NCI-H1048 (cell line): ENCODE measurements around the gene FBXO42.
A peak's percentile ranks its signal among the peaks of the same experiment; 100 is the strongest.
"Not testable (repeated sequence)": the region's sequence is repeated elsewhere in the genome, so short reads cannot be mapped to it uniquely, and the experiment has no call there.

Experiments
- DNase-seq: peaks from one replicate; lab custom pipeline; 2025; lab: John Stamatoyannopoulos, UW

The FBXO42 gene

DNA sequence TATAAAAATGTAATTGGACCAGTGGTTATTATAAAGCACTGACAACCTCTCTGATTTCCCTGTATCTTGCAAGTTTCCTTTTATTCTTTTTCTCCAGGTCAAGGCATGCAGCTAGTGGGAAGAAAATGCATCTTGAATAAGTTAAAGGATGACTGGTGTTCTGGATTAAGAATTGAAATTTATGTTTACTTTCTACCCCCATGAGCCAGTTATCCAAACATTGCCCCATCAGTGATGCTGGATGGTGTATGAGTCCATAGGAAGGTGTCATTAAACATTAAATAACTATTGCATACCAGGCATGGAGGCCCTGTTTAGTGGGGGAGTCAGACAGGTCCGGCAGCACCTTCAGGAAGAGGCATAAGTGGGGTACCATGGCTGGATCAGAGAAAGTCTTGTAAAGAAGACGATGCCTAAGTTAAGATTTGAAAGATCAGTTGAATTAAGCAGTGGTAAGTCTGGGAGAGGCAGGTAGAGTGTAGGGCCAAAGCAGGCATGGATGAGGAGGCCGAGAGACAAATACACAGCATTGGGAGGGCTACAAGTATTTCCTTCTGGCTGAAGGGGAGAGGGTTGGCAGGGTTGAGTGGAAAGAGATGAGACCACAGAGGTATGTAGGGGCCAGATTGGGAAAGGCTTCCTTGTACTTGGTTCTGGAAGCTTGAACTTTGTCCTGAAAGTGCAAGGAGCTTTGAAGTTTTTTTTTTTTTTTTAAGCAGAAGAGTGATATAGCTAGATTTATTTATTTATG is 20.4 kb upstream of the FBXO42 start:
- DNase-seq, result no peak

GRCh38 chr1:16371725-16372124 is 19.4 kb upstream of the FBXO42 start:
- DNase-seq, result no peak

- DNase-seq, result no peak
Measured at GRCh38 chr1:16369821-16370220, 17.5 kb upstream of the FBXO42 start.

GRCh38 chr1:16367968-16368890 is 15.9 kb upstream of the FBXO42 start:
- DNase-seq, result no peak

GRCh38 chr1:16367258-16367967 is 15.1 kb upstream of the FBXO42 start:
- no peak for DNase-seq

GRCh38 chr1:16366722-16367257 is 14.5 kb upstream of the FBXO42 start, which contains the start of gene SZRD1:
Gene SZRD1, plus strand, starts transcription at chr1:16367242. Its CDS starts 16 bp downstream, at chr1:16367258.
- DNase-seq, result peak; percentile 95

GRCh38 chr1:16365146-16365498 is 12.8 kb upstream of the FBXO42 start:
- not testable (repeated sequence) for DNase-seq

- no peak for DNase-seq
Measured at GRCh38 chr1:16356867-16357266, 4.6 kb upstream of the FBXO42 start.

- no peak for DNase-seq
Measured at GRCh38 chr1:16354619-16355018, 2.3 kb upstream of the FBXO42 start.

GRCh38 chr1:16352842-16353535 is 709 bp upstream of the FBXO42 start:
- DNase-seq, result no peak

DNA sequence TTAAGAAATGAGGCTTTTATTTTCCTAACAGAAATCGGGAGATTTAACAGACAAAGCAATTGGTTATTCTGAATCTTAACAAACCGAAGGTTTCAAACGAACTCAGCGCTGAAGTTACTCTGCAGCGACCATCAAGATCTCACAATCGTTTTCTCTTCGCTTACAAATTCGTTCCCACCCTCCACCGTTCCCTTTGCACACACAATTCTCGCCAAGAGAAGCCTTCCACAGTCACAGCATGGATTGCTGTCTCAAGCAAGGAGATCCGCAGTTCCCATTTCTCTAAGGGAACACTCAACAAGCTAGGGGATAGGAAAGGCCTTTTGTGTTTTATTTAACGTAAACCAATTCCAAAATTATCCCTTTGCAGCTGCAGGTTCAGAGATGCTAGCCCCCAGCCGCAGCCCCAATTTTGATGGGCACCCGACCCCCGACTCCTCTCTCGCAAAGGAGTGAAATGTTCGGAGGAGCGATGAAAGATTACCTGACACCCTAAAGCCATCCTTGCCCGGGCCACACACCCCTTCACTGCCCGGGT is 755 bp downstream of the FBXO42 start:
- DNase-seq, result no peak

DNA sequence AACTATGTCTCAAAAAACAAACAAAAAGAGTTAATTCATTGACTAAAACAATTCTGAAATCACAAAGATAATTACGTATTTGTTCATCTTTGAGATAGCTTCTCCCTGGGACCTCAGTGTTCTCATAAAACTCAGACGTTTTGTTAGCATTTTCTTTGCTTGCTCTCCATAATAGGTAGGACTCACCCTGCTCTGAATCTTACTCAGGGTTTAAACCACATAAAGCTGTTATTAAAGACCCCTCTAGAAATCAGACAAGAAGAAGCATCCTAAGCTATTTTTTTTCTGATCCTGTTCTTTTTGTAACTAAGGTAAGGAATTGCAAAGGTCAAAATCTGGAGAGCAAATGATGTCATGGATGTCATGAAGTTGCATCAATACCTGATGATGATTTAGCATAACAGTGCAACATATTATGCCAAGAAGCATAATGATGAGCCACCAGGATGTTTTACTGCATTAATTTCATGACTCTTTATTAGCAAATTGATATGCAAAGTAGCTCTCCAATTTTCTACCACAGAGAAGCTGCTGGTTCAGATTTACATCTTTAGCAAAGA is 2.4 kb downstream of the FBXO42 start:
- DNase-seq, result no peak

GRCh38 chr1:16348414-16349182 is 3.7 kb downstream of the FBXO42 start:
- DNase-seq, result no peak

GRCh38 chr1:16343276-16343675 is 9.0 kb downstream of the FBXO42 start:
- DNase-seq, result not testable (repeated sequence)

GRCh38 chr1:16342331-16343062 is 9.8 kb downstream of the FBXO42 start:
- DNase-seq, result no peak

GRCh38 chr1:16340673-16341072 is 11.6 kb downstream of the FBXO42 start:
- DNase-seq, result no peak

GRCh38 chr1:16338961-16339360 is 13.3 kb downstream of the FBXO42 start:
- no peak for DNase-seq

- no peak for DNase-seq
Measured at GRCh38 chr1:16334655-16335340, 17.5 kb downstream of the FBXO42 start.
